ENCODE data around the gene FKRP.

DNA sequence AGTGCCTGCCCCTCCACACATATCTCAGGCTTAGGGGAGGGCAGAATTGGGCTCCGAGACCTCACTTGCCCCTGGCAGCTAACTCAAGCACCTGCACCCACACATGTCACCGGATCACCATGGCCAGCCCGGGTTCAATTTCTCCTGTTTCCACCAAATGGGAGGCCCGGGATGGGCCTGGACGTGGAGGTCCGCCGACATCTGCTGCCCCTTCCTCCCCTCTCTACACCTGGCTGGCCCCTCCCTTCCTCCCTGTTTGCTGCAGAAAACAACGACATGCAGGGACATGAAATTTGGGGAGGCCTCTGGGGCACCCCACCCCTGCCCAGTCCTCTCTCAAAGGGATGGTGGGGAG is 30.3 kb upstream of the FKRP start:
- TF ChIP-seq, protein P1, sequence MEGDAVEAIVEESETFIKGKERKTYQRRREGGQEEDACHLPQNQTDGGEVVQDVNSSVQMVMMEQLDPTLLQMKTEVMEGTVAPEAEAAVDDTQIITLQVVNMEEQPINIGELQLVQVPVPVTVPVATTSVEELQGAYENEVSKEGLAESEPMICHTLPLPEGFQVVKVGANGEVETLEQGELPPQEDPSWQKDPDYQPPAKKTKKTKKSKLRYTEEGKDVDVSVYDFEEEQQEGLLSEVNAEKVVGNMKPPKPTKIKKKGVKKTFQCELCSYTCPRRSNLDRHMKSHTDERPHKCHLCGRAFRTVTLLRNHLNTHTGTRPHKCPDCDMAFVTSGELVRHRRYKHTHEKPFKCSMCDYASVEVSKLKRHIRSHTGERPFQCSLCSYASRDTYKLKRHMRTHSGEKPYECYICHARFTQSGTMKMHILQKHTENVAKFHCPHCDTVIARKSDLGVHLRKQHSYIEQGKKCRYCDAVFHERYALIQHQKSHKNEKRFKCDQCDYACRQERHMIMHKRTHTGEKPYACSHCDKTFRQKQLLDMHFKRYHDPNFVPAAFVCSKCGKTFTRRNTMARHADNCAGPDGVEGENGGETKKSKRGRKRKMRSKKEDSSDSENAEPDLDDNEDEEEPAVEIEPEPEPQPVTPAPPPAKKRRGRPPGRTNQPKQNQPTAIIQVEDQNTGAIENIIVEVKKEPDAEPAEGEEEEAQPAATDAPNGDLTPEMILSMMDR (conservative IDR thresholded peaks at IDR 0.05) = no peak
- no peak for TF ChIP-seq ZFX (IDR thresholded peaks at IDR 0.05)
